M059J (cell line): ENCODE data around the gene BIN1. TPM values are rescaled to one million over a fixed set of nuclear protein-coding genes. Genes with fewer than 3 reads are reported as not detected.

ENCODE experiments used
- DNase-seq: peaks from one replicate; pipeline ENCODE4 v3.0.0-alpha.2; 2012; ENCODE audit warnings: low read depth
- total RNA-seq: library from RNA; depleted of rRNA; stranded (reverse); fragments of >200 nt; shearing (Covaris generic); gene quantifications from 2 replicates; pipeline ENCODE4 v1.2.3, GENCODE V29; 2014; rRNA removed

Gene BIN1
- 36.3 and 51.1 TPM in 2 replicates for total RNA-seq

GRCh38 chr2:127106991-127107621 is at the start of gene BIN1:
TSS of gene BIN1 (minus strand) at chr2:127107154. CDS start at chr2:127106943, 211 bp downstream.
- DNase-seq, result peak; percentile 92

DNA sequence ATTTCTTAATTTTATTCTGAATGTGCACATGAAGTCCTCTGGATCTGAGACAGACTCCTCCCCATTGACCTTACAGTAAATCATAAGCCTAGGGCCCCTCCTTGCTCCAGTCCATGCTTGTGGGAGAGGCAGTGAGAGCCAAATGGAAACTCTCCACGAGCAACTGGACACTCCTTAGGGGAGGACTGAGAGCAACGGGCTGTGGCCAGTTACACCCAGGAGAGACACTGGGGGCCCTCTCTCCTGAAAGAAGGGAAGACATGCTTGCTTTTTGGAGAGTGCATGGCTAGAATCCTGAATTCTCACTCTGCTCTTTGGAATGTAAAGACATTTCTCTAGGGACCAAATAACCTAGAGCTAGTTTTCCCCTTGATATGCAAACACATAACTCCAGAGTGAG is 49.0 kb upstream of the BIN1 start:
- peak; percentile 52 for DNase-seq

- DNase-seq, result no peak
These were observed 48.2 kb upstream of the BIN1 start for GRCh38 chr2:127155028-127155581.

GRCh38 chr2:127154396-127154795 is 47.4 kb upstream of the BIN1 start:
- no peak for DNase-seq

DNA sequence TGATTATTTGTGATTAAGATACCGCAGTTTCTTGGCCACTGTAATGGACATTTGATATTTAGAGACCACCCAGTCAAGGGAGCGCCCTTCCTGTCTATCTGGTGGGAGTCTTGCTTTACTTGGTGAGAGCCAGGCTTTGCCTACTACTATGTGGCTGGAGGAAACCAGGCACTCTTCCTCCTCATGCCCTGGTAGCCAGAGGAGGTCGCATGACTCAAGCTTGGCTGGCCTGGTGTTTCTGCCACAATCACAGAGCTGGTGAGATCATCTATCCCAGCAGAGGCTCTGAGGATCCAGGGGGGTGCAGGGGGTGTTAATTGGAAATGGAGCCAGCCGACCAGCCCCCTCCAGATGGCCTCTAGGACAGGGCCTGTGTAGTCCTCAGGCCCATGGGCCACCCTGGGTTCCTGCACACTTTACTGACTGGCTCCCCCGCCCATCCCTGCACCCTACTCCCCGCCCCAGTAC is 46.8 kb upstream of the BIN1 start:
- DNase-seq, result peak; percentile 97

DNA sequence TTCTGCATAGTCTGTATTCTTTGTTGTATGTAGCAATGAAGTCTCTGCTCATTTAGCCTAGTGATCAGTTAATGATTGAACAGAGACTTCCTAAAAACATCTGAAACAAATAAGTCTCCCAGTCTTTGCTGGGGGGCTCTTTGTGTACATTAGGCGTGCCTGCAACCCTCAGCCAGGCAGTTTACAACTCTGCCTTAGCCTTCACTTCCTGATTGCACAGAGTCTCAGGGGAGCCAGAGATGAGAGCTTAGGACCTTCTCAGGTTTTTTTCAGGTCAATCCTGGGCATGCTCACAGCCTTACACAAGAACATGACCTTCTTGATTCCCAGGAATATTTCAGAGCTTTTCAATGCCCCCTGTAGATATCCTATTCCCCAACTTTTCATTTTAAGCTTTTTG is 44.0 kb upstream of the BIN1 start:
- no peak for DNase-seq

DNA sequence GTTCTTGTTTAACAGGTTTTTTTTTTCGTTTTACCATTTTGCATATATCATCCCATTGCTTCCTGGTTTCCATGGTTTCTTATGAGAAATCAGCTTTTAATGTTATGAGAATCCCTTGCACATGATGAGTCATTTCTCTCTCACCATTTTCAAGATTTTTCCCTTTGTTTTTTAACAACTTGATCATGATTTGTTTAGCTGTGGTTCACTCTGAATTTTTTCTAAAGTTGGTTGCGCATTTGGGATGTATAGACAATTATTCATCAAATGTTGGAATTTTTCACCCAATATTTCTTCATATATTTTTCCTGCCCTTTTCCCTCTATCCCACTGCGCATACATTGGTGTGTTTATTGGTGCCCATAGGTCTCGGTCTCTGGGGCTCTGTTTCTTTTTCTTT is 42.4 kb upstream of the BIN1 start:
- peak; percentile 90 for DNase-seq

GRCh38 chr2:127146820-127147502 is 40.0 kb upstream of the BIN1 start:
- peak; percentile 31 for DNase-seq

DNA sequence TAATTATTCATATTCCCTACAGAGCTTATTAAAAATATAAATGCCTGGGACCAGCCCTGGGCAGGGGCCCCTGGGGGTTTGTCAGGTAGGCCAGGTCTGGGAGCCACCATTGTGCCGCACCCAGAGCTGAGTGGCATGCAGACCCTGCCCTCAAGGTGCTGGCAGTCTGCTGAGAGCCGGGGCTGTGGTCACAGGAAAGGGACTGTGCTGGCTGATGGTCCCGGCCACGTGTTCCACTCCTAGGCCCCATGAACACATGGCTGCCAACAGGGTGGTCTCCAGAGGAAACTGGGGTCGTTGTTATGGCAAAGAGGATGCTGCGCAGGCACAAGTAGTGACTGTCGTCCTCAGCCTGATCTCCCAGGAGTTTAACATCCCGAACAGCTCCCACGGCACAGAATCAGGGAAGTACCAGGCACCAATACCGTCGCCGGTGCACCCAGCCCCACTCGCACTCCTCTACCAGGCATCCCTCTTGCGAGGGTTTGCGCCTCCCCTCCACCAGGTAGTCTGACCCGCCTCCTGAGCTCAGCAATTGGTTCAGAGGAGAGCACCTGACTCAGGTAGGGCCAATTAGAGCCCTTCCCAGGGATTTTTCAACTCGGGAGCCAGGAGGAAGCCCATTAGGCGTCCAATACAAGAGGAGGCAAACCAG is 39.2 kb upstream of the BIN1 start:
- DNase-seq, result no peak

- DNase-seq, result peak; percentile 76
These were observed 38.4 kb upstream of the BIN1 start for GRCh38 chr2:127145280-127145895.

DNA sequence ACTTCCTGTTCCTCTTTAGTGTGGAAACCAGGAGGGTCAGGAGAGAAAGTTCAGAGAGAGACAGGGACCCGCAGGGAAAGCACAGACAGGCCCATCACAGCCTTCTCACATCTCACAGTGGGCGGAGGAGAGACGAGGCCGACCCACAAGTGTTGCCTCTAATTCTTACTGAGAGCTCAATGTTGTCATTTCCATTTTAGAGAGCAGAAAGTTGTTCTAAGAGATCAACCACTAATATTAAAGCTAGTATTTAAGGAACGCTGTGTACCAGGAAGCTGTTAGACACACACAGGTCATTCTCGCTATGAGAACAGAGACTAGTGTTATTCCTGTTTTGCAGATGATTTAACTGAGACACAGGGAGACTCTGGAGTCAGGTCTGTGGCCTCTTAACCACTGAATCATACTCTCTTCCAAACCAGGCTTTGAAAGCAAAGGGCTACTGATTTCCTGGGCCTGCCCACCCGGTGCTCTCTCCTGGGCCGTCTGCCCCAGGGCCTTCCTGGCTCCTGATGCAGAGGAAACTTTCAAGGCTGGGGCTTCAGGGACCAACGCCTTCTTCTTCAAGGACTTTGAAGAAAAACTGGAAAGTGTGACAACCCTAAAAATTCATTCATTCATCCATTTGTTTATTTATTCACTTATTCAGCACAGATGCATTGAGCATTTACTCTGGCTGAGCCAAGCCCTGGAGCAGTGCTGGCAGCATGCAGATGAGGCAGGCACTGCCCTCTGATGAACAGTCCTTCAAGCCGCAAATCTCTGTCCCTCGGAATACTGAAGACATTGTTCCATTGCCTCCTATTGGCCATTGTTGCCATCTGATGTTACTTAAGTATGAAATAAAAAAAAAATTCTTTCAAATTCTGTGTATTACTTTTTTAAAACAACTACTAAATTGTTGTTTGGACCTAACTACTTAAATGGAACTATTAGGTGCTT is 37.2 kb upstream of the BIN1 start:
- peak; percentile 71 for DNase-seq

DNA sequence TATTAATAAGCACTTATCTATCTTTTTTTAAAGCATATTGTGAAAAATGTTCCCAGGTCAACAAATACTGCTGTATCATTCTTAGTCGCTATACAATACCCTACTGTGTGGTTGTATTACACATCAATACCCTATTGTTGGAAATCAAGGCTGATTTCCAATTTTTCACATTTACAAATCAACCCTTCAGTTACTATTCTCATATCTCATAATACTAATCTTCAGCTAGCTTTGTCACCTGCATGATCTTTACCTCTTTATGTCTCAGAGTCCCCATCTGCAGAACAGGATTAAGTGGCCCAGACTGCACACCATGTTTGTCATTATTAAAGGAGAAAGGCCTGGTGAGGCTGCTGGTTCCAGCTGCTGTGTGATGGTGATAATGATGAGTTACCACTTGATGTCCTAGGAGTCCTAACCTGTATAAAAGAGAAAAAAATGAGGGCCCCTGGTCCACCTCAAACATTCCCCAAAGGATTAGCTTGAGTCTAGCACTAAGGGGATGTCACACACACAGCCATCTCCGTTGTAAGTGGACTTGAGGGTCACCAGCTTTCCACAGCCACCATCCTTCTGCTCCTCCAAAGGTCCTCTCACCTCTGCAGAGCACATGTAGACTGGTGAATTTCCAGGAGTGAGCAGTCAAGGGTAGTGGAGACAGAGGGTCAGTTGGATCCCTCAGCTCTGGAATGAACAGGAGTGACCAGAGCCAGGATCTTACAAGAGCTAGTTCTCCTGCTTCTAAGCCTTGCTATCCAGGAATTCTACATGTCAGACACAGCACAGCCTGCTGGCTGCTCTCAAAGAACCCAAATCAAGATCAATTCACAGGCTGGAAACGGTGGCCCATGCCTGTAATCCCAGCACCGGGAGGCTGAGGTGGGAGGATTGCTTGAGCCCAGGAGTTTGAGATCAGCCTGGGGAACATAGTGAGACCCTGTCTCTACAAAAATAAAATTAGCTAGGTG is 36.0 kb upstream of the BIN1 start:
- no peak for DNase-seq

DNA sequence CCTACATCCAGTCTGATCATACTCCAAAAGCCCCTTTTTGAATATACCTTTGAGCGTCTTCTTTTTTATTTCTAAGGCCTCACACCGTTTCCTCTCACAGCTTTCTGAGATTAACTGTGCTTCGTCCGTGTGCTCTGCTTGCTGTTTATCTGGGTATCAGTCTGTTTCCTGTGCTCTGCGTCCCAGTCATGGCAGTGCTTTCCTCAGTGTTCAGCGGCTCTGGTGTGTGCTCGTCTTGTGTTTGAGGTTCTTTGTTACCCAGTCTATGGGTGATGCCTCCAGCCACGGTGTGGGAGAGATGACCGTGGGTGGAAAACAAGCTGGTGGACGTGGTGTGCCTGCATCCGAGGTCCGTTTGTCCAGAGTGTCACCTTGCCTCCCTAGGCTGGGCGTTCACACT is 33.6 kb upstream of the BIN1 start:
- no peak for DNase-seq

GRCh38 chr2:127139766-127140165 is 32.8 kb upstream of the BIN1 start:
- DNase-seq, result no peak

GRCh38 chr2:127138281-127138680 is 31.3 kb upstream of the BIN1 start:
- DNase-seq, result no peak

GRCh38 chr2:127137741-127138140 is 30.8 kb upstream of the BIN1 start:
- DNase-seq, result no peak

DNA sequence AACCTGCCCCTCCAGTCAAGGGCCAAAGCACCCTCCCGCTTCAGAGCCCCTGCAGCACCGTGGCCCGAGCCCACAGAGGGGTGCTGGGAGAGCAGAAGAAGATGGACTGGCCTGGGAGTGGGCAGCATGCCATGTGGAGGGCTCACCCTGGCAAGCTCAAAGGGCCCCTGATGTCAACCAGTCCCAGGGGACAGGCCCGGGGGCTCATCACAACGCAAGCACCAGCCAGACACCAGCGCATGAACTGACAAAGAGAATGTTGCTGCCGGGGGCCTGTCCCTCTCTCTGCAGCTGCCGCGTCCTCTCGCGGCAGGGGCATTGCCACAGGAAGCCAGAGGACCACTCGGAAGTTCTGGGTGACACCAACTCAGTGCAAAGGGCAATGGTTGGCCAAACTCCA is 30.3 kb upstream of the BIN1 start:
- no peak for DNase-seq

DNA sequence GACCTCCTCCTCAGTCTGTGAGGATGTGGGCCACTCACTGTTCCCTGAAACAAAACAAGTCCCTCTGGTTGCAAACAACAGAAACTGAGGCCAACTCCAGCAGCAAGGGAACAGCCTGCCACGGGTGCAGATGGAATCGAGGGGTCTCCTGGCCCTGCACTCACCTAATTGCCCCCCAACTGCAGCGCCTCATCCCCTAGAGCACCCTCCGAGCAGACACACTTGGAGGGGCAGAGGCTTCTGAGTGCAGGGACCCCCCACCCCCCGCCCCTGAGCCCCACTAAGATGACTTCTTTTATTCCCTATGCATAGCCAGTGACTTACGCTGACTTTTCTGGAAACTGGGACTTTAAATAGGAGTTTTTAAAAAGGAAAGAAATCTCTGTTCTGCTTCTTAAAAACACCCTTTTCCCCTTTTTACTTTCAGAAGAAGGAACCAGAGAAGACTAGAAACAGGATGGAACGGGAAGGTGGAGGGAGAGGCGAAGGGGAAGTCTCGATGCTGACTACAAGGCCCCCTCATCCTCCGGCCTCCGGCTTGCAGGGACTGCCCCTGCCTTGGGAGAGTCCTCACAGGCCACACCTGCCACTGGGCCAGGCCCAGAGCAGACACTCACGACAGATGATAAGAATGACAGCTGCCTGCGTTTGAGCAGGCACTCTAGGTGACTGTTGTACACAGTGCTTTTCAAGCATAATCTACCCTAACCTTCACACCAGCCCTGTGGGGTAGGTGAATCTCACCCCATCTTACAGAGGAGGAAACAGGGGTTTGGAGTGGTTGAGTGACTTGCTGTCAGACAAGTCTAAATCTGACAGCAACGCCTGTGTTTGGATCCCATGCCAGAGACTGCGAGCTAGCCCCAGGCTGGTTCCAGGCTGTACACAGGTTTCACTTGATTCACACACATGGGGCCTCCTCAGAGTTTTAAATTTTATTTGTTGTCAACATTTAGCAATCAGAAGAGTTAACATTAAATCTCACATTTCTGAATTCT is 28.2 kb upstream of the BIN1 start:
- DNase-seq, result no peak

GRCh38 chr2:127134235-127134634 is 27.3 kb upstream of the BIN1 start:
- DNase-seq, result no peak
